KG1 (cell line): Measurements from ENCODE around the gene CDH23.
A peak's percentile ranks its signal among the peaks of the same experiment; 100 is the strongest.

Source experiments
- DNase-seq: peaks from one replicate; lab custom pipeline; 2025; lab: John Stamatoyannopoulos, UW

CDH23 gene

DNA sequence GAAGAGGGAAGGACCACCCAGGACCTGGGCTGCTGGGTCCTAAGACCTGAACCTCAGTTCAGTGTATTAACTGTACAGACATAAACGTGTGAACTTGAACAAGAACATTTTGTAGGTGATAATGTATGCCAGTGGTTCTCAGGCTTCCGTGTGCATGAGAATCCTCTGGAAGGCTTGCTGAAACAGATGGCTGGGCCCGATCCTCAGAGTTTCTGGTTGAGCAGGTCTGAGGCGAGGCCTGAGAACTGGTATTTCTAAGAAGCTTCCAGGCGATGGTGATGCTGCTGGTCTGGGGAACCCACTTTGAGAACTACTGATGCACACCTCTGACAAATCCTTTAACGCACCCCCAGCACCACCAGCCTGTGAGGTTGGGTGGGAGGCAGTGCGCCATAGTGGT, 70.4 kb downstream of the CDH23 start:
- DNase-seq, result no peak

DNA sequence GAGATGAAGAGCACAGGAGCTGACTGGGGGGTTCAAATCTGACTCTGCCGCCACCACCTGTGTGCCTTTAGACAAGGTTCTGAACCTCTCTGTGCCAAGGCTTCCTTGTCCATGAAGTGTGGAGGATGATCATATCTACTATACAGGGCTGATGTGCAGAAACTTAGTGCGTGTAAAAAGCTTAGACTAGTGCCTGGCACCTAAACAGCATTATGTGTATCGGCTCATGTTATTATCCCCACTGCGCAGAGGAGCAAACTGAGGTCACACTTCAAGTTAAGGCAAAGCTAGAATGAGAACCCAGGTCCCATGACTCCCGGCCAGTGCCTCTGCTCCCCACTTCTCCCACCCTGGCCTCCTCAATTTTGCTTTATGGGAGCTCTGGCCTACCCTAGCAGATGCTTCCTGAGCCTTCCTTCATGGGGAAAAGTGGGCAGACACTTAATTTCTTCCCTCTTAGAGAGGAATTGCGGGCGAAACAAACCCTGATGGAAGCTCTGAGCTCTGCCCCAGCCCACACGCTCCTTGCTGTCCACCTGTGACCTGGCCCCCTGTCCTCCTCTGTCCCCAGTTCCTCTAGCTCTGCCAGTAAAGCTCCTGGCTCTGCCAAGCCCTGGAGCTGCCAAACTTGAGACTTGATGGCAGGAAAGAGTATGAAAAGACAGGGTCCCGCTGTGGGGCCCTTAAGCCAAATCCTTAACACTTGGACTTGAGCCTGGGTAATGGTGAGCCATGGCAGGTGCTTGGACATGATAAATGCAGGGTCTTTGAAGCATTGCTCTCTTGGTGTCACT, 71.0 kb downstream of the CDH23 start:
- no peak for DNase-seq

DNA sequence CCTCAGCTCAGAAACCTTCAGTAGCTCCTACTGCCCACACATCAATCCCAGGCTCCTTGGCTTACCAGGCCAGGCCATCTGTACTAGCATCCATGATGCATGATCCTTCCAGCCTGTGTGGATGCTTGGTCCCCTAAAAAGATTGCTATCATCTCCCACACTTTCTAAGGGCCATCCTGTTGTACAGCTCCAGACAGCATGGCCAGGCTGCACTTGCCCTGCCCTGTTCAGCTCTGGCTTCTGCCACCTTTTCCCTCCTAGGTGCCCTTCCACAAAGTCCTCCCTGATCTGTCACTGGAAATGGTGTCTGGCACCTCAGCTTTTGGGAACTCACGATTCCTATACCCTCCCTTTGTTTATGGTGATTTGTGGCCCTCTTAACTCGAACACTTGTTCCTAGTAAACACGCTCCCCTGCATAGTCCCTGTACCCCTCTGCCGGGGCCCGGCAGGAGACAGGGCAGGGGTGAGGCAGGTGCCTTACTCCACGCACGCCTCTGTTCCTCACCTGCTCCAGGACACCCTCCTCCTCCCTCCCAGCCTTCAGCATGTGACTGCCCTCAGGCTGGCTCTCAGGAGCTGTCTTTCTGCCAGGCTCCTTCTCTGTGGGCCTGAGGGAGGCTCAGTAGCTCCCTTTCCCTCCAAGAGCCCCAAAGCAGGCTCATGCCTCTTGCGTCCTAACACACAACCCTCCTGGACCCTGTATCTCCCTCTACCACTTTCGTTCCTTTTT, 71.8 kb downstream of the CDH23 start:
- no peak for DNase-seq

DNA sequence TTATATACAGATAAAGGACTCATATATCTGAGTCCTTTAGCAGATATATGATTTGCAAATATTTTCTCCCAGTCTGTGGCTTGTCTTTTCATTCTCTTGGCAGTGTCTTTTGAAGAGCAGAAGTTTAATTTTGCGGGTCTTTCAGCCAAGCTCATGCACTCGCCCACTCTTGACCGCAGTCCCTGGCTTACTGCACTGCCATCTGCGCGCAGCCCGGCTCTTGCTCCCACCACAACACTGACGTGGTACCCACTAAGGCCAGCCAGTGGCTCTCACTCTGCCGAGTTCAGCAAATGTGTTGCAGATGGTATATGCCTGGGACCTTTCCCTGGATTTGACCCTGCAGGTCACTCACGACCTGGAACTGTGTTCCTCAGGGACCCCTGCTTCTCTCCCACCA, 74.3 kb downstream of the CDH23 start:
- no peak for DNase-seq

DNA sequence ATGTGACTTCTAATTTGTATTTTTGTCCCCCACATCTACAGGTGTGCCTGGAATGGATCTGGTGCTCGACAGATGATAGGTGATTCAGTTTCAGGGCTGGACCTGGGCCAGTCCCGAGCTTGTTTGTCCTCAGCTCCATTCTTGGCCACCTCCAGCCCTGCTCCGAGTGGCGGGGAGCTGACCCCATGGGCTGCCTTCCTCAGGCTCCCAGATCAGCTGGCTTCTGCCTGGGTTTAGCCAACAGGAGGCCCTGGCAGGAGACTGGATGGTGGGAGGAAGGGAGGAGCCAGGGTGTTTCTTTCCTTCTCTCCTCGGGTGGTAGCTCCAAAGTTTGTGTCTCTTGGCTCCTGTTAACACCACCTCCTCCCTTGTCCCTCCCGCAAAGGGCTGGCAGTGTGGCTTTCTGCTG, 75.2 kb downstream of the CDH23 start:
- DNase-seq, result no peak

DNA sequence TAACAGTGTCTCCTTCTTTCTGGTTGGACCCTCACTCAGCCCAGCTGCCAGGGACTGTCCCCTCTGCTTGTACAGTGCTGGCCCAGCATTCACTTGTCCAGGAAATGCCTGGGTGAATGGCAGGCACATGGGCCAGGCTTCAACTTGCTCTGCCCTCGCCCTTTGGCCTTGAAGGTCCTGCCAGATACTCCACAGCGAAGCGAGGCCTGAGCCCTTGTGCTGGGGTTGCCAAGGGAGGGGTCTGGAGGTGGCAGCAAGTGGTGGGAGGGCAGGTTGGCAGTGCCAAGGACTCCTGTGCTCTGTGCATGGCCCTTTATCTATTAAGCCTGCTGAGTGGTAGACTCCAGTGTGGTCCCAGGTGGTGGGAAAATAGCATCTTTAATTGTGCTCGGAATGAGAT, 75.7 kb downstream of the CDH23 start:
- DNase-seq, result no peak

DNA sequence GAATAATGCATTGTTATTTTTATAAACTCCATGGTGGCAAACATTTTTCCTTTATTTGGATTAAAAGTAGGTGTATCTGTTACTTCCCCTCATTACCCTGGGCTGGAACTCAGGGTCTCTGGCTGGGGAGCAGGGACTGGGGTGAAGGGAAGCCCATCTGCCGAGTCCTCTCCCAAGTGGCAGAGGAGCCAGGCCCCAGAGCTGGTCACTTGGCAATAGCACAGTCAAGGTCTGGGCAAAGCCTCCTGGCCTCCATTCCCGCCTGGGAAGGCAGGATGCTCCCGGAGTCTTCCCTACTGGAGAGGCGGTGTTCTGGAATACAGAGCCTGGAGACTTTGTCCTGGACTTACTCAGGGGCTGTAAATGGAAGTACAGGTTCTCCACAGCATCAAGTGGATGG, 76.2 kb downstream of the CDH23 start:
- no peak for DNase-seq

DNA sequence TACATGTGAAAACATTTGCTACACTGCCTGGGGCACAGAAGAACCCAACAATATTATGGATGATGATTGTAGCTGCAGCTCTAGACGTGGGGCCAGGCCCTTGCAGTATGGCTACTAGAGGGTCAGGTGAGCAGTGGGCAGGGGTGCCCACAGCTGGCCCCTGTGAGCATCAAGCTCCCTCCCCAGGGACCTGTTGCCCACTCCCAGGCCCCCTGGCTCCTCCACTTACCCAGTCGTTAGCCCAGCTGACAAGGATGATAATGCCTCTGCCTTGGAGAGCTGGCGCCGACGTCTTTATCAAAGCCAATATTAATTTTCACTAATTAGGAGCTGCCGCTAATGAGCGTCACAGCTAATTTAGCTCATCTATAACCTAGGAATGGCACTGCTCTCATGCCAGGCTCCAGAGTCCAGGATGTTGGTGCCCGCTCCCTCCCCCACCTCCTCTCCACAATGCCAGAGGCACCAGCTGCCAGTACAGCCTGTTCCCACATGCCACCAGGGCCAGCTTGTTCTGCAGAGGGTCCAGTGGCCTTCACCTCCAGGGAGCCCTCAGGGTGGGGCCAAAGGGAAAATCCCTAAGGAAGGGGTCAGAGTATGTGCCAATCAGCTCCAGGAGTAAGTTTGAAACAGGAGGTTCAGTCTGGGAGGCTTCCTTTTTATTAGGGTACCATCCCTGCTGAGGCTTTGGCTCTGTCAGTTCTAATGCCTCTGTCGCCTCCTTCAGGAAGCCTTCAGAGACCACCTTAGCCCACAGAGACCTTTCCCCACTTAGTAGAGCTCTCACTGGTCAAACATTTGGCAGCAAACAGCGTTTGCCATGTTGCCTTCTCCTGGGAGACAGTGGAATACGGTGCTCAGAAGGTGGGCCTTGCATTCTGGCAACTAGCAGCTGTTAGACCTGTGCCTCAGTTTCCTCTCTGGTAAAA, 77.2 kb downstream of the CDH23 start:
- DNase-seq, result no peak

DNA sequence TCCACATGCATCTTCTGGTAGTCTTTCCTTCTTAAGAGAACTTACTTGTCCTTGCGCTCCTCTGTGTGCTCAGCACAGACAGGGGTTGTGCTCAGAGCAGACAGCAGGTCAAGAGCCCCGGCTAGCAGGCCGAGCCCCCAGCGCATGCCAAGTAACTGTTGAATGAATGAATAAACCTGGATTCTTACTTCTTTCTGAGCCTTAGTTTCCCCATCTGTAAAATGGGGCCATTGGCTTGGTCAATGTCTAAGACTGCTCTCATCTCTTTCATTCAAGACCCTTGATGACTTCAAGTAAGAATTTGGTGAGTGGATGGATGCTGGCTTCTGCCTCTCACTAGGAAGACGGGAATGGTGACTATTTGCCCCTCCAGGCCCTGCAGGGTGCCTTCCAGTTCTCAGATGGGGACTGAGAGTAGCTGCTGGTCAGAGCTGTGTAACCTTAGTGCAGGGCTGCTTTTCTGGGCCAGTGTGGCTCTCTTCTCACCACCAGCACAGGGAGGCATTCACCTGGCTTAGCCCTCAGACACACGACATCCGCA, 78.1 kb downstream of the CDH23 start:
- no peak for DNase-seq

DNA sequence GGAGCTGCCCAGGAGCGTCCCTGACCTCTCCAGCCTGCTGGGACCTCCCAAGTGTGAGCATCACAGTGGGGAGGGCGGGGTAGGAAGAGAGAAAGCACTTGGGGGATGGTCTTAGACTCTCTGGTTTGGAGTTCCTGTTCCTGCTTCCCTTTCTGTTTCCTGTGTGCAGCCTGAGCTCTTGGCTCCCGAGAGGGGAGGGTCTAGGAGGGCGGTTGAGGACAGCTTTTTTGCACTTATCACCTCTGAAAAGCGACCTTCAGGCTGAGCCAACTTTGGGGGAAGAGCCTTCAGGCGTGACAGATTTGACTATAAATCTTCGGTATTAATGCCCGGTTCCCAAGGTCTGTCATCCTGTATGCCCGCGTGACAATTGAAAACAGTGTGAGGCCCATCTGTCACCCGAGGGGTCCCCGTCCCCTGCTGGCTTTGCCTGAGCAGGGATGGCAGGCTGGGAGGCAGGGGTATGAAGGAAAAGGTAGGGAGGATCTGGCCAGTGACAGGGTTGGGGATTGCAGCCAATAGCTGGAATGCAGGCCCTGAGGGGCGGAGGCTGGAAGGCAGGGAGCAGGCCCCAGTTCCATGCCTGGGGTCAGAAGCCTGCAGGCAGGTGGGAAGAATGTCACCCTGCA, 78.6 kb downstream of the CDH23 start:
- DNase-seq, result peak; percentile 47

DNA sequence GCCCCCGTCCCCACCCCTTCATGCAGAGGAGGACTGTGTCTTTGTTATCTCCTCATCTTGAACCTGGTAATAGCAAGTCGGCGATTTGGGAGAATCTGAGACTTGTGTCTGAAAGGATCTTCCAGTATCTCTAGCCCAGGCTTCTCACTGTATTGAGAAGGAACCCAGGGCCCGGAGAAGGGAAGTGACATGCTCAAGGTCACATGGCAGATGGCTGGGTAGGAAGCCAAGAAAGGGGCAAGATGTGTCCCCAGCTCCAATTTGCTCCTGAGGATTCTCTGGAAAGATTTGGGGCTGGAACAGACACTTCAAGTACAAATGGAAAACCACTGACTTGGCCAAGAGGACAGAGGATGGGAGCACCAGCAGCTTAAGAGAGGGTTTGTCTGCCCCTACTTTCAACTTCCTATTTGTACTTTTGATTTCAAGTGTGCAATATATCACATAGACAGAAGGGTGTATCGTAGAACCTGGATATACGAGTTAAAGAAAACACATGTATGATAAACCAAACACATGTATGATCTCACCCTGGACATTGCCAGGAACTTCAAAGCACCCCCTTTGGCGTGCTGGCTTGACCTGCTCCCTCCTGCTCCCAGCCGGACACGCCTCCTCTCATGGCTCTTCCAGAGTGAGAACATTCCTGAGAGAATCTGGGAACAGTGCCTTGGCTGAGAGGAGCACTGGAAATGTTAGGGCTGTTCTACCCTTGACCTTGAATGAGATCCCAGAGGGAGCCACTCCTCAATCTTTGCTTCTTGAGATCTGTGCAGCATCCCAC, 79.7 kb downstream of the CDH23 start:
- peak; percentile 46 for DNase-seq

DNA sequence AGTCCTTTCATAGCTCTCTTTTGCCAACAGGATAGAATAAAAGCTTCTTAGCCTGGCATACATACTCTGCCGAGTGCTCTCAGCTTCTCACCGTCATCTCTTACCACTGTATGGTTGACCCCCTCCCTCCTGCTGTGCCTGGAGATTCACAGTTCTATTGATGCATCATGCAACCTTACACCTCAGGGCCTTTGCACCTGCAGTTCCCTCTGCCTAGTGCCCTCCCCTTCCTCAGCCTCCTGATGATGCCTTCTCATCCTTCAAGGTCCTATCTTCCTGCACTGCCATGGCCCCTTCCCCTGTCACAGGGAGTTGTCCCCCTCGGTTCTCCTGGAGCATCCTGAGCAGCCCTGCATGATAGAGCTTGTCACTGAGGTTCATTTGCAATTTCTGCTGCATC, 81.5 kb downstream of the CDH23 start:
- DNase-seq, result no peak

DNA sequence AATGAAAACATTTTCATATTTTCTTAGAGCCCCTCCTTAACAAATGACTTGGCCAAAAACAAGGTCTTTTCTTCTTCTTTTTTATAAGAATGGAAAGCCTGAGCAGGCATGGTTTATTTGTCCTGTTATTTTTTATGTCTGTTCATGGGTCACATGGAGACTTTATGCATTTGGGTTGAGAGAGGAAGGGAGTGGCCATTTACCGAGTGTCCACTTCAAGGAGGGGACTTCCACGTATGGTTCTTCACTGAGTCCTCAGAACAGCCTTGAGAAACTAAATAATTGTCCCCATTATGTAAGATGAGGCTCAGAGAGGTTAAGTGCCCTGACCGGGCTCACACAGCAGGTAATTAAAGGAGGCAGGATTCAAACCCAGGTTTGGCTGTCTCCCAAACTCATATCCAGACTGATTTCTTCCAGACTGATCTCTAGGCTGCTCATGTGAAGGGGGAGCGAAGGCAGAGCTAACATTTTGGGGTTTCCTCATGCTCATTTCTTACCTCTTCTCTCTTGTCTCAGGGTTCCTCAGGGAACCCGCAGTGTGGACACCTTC, 82.2 kb downstream of the CDH23 start:
- DNase-seq, result no peak

DNA sequence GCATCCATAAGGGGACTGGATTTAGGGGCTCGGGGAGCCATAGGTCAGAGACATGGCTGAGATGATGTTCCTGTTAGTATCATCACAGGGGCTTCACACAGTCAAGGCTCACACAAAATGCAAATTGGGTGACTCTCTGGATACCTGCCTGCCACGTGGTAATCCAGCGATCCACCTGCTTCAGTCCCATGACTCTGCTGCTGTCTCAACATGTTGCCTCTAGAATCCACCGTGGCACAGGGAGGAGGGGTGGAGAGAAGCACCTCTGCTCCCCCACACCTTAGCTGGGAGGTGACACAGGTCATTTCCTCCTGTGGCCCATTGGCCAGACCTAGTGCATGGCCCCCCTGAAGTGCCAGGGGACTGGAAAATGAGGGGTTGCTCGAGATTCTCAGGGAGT, 83.1 kb downstream of the CDH23 start:
- no peak for DNase-seq

DNA sequence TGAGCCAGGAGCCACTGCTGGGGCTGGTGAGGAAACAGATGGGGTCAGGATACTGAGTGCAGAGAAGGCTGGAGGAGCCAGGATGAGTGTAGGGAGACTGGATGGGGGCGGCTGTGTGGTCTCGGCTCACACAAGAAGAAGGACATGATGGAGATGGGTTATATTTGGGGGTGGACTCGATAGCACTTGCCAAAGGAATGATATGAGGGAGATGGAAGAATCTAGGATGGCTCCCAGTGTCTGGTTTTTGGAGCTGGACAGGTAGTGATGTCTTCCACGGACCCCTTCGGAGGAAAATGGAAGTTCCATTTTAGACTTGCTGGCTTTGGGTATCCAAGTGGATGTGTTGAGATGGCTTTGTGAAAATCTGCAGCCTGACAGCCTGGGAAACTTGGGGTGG, 83.9 kb downstream of the CDH23 start:
- DNase-seq, result no peak

DNA sequence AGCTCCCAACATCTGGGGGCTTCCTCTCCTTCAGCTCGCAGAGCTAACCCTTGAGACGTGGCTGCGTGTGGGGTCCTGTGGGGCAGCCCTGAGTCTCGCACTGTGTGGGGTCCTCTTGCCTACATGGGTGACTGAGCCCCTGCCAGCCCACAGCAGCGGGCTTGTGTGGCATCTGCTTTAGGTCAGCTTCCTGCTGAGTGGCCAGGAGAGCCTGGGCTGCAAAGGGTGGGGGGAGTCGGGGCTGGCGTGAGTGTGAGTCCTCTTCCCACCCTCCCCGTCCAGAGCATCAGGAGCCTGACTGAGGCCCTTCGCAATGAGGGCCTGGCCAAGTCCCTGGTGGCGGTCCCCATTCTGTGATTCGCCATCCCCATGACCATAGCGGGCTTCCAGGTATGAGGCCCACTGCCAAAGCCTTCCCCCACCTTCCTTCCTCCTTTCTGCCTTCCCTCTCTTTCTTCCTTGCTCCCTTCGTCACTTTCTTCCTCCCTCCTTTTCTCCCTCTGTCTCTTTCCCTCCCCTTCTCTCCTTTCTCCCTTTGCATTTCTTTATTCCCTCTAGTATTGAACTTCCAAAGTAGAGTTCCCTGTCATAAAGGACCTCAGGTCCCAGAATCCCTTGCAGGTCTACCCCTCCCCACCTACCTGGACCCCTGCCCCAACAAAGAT, 85.2 kb downstream of the CDH23 start:
- no peak for DNase-seq

DNA sequence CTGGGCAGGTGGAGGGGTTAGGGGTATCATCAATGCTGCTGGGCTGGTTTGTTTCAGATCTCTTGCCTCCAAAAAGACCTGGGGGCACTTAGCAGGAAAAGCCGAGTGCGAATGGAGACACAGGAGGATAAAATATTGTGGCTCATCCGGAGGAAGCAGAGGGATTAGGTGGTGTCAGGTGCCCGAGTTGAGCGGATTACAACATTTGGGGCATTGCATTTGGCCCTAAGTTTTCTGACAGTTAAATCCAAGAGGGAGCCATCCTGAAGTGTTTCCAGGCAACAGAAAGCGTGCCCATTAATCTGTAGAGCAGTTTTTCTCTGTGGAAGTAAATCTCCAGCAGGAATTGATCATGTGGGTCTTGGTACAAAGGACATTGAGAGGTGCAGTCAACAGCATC, 85.9 kb downstream of the CDH23 start:
- no peak for DNase-seq

DNA sequence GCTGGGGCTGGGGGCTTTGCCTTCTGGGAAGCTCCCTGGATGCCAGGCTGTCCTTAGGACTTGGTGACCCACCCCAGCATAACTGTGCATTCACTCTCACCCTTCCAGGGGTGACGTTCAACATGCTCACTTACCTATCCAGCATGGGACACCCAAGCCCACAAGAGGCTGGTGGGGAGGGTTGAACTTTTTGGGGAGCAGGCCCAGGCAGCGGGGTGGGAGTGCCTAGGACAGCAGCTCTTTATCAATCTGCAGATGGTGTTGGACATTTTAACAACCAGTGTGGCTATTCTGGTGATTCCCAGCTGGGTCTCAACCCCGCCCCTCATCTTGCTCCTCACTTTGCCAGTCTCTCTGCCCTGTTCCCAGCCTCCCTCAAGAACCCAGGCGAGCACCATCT, 86.4 kb downstream of the CDH23 start:
- DNase-seq, result no peak

DNA sequence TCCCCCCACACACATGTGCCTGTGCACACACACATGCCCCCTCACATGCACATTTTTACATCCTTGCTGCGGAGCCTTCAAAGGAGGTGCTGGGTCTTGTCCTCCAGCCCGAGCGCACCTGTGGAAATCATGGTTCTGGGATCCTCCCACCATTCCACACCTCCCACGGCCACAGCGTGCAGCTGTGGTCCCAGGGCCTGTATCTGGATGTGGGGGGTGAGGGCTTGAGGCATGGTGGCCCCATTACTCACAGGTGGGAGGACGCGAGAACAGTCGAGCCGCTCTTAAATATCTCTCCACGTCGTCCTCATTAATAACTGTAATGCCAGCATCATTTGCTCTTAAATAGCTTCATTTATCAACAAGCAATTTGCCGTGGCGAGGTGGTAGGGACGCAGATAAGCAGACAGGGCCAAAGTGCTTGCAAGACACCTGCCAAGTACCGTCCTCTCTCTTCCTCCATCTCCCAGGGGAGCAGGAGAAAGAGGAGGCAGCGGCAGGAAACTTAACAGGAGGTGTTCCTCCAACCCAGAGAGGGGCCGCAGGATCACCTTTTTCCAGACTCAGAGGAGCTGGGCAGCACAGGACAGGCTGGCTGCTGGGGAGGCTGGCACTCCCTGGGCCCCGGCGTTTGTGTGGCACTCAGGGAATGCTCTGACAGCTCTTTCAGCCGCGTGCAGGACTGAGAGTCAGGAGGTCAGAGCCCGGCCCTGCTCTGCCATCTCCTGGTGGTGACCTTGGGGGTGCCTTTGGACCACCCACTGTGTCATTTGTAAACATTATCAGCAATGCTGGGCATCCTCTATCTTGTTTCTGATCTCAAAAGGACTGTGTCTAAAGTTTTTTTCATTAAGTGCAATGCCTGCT, 87.4 kb downstream of the CDH23 start:
- no peak for DNase-seq
